H7 (cell line): ENCODE results near the gene IL16. TPM values are rescaled to one million over a fixed set of nuclear protein-coding genes. Genes with fewer than 3 reads are reported as not detected.
A peak's percentile ranks its signal among the peaks of the same experiment; 100 is the strongest.

Source experiments
- DNase-seq: peaks from one replicate; pipeline ENCODE4 v3.0.0; 2012
- H3K27me3 ChIP-seq: 2 replicates; pipeline ENCODE4 v1.6.0; 2011; ENCODE audit warnings: mild to moderate bottlenecking, low read length; ENCODE audit not compliant: control insufficient read depth, insufficient read depth
- H3K36me3 ChIP-seq: replicated peaks from 2 replicates; pipeline ENCODE4 v1.5.1; 2011; ENCODE audit warnings: low read length; ENCODE audit not compliant: control insufficient read depth, insufficient read depth
- H3K4me3 ChIP-seq: 2 replicates; pipeline ENCODE4 v1.5.1; 2011; ENCODE audit warnings: low read depth, mild to moderate bottlenecking, control low read depth, low read length, moderate library complexity; ENCODE audit not compliant: insufficient read depth
- total RNA-seq: library from RNA; depleted of rRNA; stranded (reverse); fragments of >200 nt; shearing (Covaris generic); gene quantifications from 2 replicates; pipeline ENCODE4 v1.2.3, GENCODE V29; 2014

IL16 gene
- total RNA-seq, 1 experiment from 2014 or later = not detected

DNA sequence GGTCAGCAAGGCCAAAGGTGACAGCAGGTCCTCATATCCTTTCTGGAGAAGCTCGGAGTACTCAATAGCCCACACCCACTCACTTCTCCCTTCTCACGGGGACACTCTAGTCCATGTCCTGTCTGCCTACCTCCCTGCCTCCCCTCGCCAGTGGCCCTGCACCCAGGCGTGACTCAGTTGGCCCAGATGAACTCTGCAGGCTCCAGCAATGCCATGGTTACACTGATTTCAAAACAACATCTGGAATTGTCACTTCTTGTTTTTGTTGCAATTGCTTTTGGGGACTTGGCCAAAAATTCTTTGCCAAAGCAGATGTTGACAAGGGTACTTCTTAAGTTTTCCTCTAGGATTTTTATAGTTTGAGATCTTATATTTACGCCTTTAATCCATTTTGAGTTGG, 13.0 kb downstream of the IL16 start:
- H3K4me3 ChIP-seq = no peak overlapping the region
- DNase-seq = no peak
- no peaks in the 10 kb centered on the region for H3K36me3 ChIP-seq
- H3K27me3 ChIP-seq = no peaks in the 10 kb centered on the region

DNA sequence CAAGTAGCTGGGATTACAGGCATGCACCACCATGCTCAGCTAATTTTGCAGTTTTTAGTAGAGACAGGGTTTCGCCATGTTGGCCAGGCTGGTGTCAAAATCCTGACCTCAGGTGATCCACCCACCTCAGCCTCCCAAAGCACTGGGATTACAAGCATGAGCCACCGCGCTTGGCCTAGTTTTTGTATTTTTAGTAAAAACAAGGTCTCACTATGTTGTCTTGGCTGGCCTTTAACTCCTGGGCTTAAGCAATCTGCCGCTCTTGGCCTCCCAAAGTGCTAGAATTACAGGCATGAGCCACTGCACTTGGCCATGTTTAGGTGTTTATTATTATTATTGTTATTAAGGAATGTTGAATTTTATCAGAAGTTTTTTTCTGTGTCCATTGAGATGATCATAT, 14.7 kb downstream of the IL16 start:
- Histone ChIP-seq H3K36me3 (no peaks in the 10 kb centered on the region), H3K27me3 (no peaks in the 10 kb centered on the region), H3K4me3 (no peak overlapping the region)
- DNase-seq = no peak

DNA sequence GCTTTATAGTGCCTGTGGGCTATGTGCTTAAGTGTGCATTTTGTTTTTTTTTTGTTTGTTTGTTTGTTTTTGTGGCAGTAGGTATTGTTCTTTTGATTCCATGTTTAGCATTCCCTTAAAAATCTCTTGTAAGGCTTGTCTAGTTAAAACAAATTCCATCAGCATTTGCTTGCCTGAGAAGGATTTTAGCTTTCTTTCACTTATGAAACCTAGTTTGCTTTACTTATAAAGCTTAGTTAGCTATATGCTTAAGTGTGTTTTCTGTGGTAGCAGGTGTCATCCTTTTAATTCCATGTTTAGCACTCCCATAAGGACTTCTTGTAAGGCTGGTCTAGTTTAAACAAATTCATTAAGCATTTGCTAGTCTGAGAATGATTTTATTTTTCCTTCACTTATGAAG, 17.3 kb downstream of the IL16 start:
- no peaks in the 10 kb centered on the region for H3K36me3 ChIP-seq
- DNase-seq = no peak
- H3K27me3 ChIP-seq = no peaks in the 10 kb centered on the region
- no peak overlapping the region for H3K4me3 ChIP-seq

DNA sequence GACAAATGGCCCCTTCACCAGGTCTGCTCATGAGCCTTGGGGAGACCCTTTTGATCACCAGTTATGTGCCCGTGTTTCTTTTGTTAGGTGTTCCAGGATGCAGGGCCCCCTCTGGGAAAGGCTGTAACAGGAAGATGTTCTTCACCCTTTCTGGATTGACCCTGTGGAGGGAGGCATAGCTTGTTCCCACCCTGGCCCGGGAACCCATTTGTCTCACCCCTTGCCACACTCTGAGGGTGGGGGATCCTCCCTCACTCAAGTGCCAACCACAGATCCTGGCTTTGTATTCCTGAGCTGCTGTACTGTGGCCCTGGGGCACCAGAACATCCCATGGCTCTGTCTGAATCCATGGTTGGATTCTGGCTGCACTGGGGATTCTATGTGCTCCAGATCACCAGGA, 18.9 kb downstream of the IL16 start:
- Histone ChIP-seq H3K27me3 (no peaks in the 10 kb centered on the region), H3K36me3 (no peaks in the 10 kb centered on the region), H3K4me3 (no peak overlapping the region)
- no peak for DNase-seq

DNA sequence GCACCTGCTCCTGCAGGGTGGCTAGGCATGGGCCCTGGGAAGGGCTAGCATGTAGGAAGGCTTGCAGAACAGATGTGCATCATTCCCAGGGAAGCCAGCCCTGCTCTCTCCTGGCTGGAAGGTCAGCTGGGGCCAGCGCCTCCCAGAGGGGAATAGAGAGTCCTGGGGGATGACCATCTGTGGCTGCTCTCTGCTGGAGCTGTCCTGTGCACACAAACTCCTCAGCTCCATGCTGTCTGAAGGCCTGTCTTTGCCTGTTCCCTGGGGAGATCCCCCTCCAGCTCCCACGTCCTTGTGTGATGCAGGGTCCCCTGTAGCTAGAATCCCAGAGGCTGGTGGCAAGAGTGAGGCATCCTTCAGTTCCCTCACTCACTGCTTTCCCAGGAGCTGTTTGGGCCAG, 19.3 kb downstream of the IL16 start:
- no peak overlapping the region for H3K4me3 ChIP-seq
- DNase-seq = no peak
- H3K36me3 ChIP-seq = no peaks in the 10 kb centered on the region
- no peaks in the 10 kb centered on the region for H3K27me3 ChIP-seq

DNA sequence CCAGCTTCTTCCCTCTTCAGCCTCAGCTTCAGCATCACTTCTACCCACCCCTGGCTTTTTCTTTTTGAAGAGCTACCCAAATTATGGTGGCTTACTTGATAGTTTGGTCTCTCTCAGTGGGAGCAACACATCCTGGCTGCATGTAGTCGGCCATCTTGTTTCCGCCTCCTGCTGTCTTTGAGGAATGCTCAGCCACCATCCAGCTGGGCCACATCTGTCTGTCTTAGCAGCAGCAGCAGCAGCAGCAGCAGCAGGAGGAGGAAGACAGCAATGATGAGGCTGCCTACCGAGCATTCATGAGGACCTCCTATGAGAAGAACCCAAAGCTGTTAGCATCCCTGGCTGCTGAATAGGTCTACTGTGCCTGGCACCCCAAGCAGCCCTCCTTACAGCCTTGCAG, 19.7 kb downstream of the IL16 start:
- H3K36me3 ChIP-seq = no peaks in the 10 kb centered on the region
- DNase-seq = peak; percentile 44

DNA sequence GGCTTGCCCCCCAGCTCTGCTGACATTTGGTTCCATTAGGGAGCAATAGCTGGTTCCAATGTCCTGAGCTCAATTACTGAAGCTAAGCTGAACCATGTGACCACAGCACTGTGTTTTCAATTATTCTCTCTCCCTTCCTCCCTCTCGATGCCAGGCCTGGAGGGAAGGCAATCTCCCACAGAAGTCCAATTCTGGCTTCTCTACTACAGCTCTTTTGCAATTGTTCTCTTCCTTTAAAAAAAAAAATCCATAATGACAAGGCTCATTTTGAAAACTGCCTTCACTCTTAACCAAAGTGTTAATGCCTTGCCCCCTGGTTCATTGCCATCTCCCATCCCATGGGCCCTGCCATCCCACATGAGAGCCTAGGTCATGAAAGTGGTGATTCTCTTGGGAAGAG, 24.8 kb downstream of the IL16 start:
- no peaks in the 10 kb centered on the region for H3K27me3 ChIP-seq
- no peak for DNase-seq
- no peaks in the 10 kb centered on the region for H3K36me3 ChIP-seq
- H3K4me3 ChIP-seq = no peak overlapping the region

More for the DNA sequence above, 19.7 kb downstream of the IL16 start:
- Histone ChIP-seq H3K4me3 (no peak overlapping the region), H3K27me3 (no peaks in the 10 kb centered on the region)

DNA sequence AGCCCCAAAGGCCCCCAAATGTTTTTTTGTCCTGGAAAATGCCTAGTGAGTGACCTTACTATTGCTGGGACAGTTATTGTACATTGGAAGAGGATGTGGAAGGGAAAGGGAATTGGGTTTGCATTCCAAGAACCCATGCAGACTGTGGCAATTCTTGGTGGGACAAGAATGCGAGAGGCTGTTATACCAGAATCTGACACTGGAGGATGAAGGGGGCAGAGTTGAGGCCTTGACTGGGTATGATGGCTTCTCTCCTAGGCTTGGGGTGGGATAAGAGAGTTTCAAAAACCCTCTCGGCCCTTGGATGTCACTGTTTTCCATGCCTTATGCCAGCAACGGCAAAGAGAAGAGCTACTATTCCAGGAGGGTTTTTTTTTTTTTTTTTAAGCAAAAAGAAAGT, 25.3 kb downstream of the IL16 start:
- Histone ChIP-seq H3K4me3 (no peak overlapping the region), H3K27me3 (no peaks in the 10 kb centered on the region), H3K36me3 (no peaks in the 10 kb centered on the region)
- peak; percentile 25 for DNase-seq

DNA sequence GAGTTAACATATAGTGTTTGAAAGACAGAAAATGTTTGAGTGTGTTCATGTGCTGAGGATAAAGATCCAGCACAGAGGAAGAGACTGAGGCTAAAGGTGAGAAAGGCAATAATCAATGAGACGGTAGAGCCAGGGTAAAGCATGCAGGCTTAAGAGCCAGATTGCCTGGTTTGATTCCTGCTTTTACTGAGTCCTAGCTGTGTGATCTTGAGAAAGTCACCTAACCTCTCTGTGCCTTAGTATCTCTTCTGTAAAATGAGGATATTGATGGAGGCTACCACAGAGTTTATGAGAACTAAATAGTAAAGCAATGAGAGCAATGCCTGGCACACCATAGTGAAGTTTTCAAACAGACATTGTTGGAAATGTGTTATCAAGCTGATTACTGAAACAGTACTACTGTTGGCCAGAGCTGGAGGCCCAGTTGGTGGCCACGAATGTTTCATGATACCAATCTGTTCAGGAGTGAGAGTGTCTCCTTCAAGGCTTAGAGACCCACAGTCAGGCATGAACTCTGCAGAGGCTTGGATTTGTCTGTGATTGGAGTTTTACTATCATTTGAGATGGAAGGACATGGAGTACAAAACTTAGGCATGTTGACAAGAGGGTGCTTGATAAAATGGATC, 26.8 kb downstream of the IL16 start:
- Histone ChIP-seq H3K36me3 (no peaks in the 10 kb centered on the region), H3K27me3 (no peaks in the 10 kb centered on the region), H3K4me3 (no peak overlapping the region)
- no peak for DNase-seq

DNA sequence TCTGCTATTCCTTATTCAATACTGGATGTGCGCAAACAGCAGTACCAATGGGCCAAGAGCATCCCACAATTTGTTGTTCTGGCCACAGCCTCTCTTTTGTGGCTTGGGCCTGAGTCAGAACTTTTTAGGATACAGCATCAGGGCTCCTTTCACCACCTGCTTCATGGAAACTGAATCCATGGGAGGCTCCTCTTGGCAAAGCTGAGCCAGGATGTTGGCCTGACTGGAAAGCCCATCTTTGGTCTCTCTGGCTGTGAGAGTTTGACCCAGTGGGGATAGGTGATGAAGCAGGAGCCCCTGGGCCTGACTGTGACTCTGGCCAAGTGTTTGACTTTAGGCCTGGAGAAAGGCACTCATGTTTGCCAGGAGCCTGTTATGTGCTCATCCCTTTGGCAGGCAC, 27.6 kb downstream of the IL16 start:
- no peaks in the 10 kb centered on the region for H3K27me3 ChIP-seq
- no peak overlapping the region for H3K4me3 ChIP-seq
- H3K36me3 ChIP-seq = no peaks in the 10 kb centered on the region
- DNase-seq = no peak

DNA sequence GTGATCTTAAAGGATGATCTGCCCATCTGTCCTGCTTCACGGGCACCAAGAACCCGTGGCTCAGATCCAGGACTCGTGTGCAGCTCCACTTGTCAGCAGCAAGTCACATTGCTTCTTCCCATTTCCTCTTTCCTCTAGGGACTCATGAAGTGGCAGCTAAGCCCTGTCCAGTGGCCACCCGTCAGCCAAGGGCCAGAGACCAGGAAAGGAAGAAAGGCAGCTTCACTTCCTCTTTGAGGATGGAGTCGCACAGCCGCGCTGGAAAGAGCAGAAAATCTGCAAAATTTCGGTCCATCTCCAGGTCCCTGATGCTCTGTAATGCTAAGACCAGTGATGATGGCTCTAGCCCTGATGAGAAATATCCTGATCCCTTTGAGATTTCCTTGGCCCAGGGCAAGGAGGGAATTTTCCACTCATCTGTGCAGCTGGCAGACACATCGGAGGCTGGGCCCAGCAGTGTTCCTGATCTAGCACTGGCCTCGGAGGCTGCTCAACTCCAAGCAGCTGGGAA, 28.5 kb downstream of the IL16 start:
- Histone ChIP-seq H3K36me3 (no peaks in the 10 kb centered on the region), H3K4me3 (no peak overlapping the region), H3K27me3 (no peaks in the 10 kb centered on the region)
- DNase-seq = no peak

DNA sequence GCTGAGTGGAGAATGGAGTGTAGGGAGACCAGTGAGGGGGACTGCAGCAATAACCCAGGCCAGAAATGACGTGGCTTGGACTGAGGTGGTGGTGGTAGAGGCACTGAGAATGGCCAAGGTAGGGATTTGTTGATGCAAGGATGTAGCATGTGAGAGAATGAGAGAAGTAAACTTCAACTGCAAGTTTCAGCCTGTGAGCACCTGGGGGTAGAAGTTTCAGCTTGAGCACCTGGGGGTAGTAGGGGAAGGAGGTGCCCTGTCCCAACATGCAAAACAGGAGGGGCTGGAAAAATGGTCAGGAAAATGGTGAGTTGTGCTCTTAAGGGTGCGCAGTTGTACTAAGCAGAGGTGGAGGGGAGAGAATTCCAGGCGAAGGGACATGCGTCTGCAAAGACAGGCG, 31.0 kb downstream of the IL16 start:
- no peak for DNase-seq
- H3K36me3 ChIP-seq = no peaks in the 10 kb centered on the region

DNA sequence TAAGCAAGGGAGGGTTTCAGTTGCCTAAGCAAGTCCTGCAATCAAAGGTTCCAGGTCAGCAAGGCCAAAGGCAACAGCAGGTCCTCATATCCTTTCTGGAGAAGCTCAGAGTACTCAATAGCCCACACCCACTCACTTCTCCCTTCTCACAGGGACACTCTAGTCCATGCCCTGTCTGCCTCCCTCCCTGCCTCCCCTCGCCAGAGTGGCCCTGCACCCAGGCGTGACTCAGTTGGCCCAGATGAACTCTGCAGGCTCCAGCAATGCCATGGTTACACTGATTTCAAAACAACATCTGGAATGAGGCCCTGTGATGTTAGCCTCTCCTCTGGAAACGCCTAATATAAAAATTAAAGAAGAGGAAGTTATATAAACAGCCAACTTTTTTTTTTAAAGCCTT, 32.9 kb downstream of the IL16 start:
- no peak for DNase-seq
- H3K27me3 ChIP-seq = no peaks in the 10 kb centered on the region
- no peaks in the 10 kb centered on the region for H3K36me3 ChIP-seq
- H3K4me3 ChIP-seq = no peak overlapping the region

More for the DNA sequence above, 31.0 kb downstream of the IL16 start:
- no peaks in the 10 kb centered on the region for H3K27me3 ChIP-seq
- no peak overlapping the region for H3K4me3 ChIP-seq

DNA sequence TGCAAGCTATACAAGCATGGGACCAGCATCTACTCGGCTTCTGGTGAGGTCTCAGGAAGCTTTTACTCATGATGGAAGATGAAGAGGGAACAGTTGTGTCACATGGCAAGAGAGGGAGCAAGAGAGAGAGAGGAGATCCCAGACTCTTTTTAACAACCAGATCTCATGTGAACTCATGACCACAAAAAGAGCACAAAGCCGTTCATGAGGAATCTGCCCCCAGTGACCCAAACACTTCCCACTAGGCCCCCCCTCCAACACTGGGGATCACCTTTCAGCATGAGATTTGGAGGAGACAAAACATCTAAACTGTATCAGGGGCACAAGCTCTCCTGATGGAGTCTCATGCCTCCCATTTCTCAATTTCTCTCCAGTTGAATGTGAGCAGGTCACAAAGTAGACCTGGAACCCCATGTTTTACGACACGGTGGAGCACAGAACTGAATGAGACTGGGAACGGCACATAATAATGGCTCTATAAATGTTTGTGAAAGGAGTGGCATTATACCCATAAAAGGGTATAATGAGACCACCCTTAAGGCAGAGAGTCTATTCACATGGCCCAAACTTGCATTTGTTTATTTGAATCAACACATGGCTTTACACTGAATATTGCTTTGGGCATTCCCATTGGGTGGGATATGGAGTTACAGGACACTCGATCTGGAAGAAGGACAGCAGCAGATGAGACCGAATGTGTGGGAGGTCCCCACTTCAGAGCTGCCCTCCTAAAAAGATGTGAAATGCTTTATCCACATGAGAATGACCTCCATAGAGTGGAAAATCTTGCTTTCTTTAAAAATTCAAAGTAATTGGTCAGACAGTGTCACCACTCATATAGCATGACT, 38.8 kb downstream of the IL16 start:
- H3K27me3 ChIP-seq = no peaks in the 10 kb centered on the region
- no peak for DNase-seq
- no peaks in the 10 kb centered on the region for H3K36me3 ChIP-seq
- no peak overlapping the region for H3K4me3 ChIP-seq

DNA sequence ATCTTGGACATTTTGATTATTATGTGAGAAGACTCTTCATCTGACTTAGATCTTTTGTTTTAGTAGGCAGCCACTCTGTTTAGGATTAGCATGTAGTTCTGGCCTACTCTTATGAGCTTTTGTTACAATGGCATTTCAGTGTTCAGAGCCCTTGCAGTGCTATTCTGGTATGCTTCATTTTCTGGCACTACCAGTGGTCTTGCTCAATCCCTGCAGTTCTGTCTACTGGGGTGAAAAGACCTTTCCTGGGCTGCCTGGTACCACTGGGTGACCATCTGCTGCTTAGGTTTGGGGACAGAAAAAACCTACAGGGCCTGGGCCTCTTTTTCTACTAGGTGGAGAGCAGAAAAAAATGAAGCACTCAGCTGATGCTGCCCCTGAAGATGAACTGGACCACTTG, 42.5 kb downstream of the IL16 start:
- no peak for DNase-seq

More for the DNA sequence above, 42.5 kb downstream of the IL16 start:
- Histone ChIP-seq H3K27me3 (no peaks in the 10 kb centered on the region), H3K36me3 (no peaks in the 10 kb centered on the region), H3K4me3 (no peak overlapping the region)
